GM12878 (cell line): Measurements from ENCODE around the gene MED31. TPM values are rescaled to one million over a fixed set of nuclear protein-coding genes. Genes with fewer than 3 reads are reported as not detected.

ENCODE experiments used
- BRCA1 ChIP-seq: IDR thresholded peaks from 2 replicates; pipeline ENCODE4 v1.6.1; 2011; ENCODE audit warnings: low read depth, low read length, improper control_type of control experiment
- CEBPZ ChIP-seq: fragments of 150-350 bp; IDR thresholded peaks from 2 replicates; pipeline ENCODE4 v1.6.1; 2016; ENCODE audit warnings: low read depth, low read length
- CREB1 ChIP-seq: IDR thresholded peaks from 2 replicates; pipeline ENCODE4 v1.6.1; 2012; ENCODE audit warnings: low read depth, mild to moderate bottlenecking, inconsistent platforms
- CTCF ChIP-seq, 3 experiments: IDR thresholded peaks in 2 of 3; conservative IDR thresholded peaks in 1 of 3; 2 replicates each; pipeline ENCODE4 v1.5.1; 2011; ENCODE audit warnings: low read depth in 3 of 3, low read length in 3 of 3, mild to moderate bottlenecking in 3 of 3, control low read depth in 2 of 3, moderate library complexity in 2 of 3, inconsistent platforms in 1 of 3, mixed read lengths in 1 of 3; ENCODE audit not compliant: control insufficient read depth in 2 of 3, insufficient read depth in 1 of 3; ENCODE audit errors: extremely low read depth in 1 of 3
- EED ChIP-seq: sonication (generic); IDR thresholded peaks from 2 replicates; pipeline ENCODE4 v1.6.1; 2016; ENCODE audit warnings: antibody characterized with exemption, low read depth
- FOS ChIP-seq: IDR thresholded peaks from 3 replicates; pipeline ENCODE4 v1.6.1; 2011; ENCODE audit warnings: borderline replicate concordance; ENCODE audit not compliant: insufficient read length; ENCODE audit errors: extremely low read depth
- IKZF1 ChIP-seq: fragments of 450-650 bp; conservative IDR thresholded peaks from 2 replicates; pipeline ENCODE4 v1.6.1; 2017; ENCODE audit warnings: antibody characterized with exemption, mild to moderate bottlenecking
- MTA2 ChIP-seq: fragments of 450-650 bp; IDR thresholded peaks from 2 replicates; pipeline ENCODE4 v1.6.1; 2016; ENCODE audit warnings: low read depth, mild to moderate bottlenecking, moderate library complexity
- MXI1 ChIP-seq: fragments of 150-350 bp; IDR thresholded peaks from 2 replicates; pipeline ENCODE4 v1.6.1; 2011; ENCODE audit warnings: low read depth, mild to moderate bottlenecking, inconsistent platforms, low read length, improper control_type of control experiment
- NKRF ChIP-seq: fragments of 450-650 bp; conservative IDR thresholded peaks from 2 replicates; pipeline ENCODE4 v1.6.1; 2017; ENCODE audit warnings: mild to moderate bottlenecking, moderate library complexity
- NR2C1 ChIP-seq: fragments of 450-650 bp; IDR thresholded peaks from 2 replicates; pipeline ENCODE4 v1.6.1; 2017; ENCODE audit warnings: antibody characterized with exemption, mild to moderate bottlenecking, moderate library complexity
- PKNOX1 ChIP-seq: fragments of 450-650 bp; IDR thresholded peaks from 2 replicates; pipeline ENCODE4 v1.6.1; 2016; ENCODE audit warnings: mild to moderate bottlenecking
- PML ChIP-seq: IDR thresholded peaks from 2 replicates; pipeline ENCODE4 v1.6.1; 2012; ENCODE audit warnings: low read length, inconsistent platforms
- RELB ChIP-seq: fragments of 450-650 bp; IDR thresholded peaks from 2 replicates; pipeline ENCODE4 v1.6.1; 2017; ENCODE audit warnings: low read depth, mild to moderate bottlenecking, moderate library complexity
- STAT1 ChIP-seq: fragments of 450-650 bp; conservative IDR thresholded peaks from 2 replicates; pipeline ENCODE4 v1.6.1; 2014; ENCODE audit warnings: antibody characterized with exemption, mild to moderate bottlenecking
- ZBTB11 ChIP-seq: fragments of 450-650 bp; formaldehyde crosslinking; IDR thresholded peaks from 2 replicates; pipeline ENCODE4 v1.5.0; 2022; ENCODE audit warnings: mild to moderate bottlenecking, missing genetic modification characterization
- polyA plus RNA-seq, 11 experiments: library from polyadenylated mRNA; depleted of rRNA in 4 of 11; unstranded in 6 of 11; stranded (reverse) in 5 of 11; fragments of >200 nt; fragmentation: Nextera tagmentation in 4 of 11; fragmentation: Illumina TruSeq in 1 of 11; extraction: Ambion mirVana in 4 of 11; extraction: Trizol in 1 of 11; gene quantifications; 1 replicate in 1 of 11; 2 replicates in 10 of 11; pipeline versions ENCODE4 v1.2.1 to v1.2.3, GENCODE V29; 2011 to 2016; ENCODE audit warnings: inconsistent platforms in 2 of 11, missing spikeins in 2 of 11, low read depth in 1 of 11
- total RNA-seq, 4 experiments: library from RNA; depleted of rRNA in 3 of 4; stranded (reverse); fragments of >200 nt in 3 of 4; fragmentation: Illumina TruSeq in 1 of 4; extraction: Trizol in 1 of 4; gene quantifications; 2 replicates each; pipeline versions ENCODE4 v1.2.1 to v1.2.3, GENCODE V29; 2013 to 2021

Gene MED31
- total and polyA plus RNA-seq, 10 of the 15 experiments (the other 5 are each of a cell fraction or from before 2014, with no cell fraction given): 14.4 to 71.1 (median 34.6) TPM

- TF ChIP-seq NKRF: peak; percentile 88
- TF ChIP-seq RELB: peak; percentile 62
- TF ChIP-seq NR2C1: no peak
- no peak for TF ChIP-seq PML
- no peak for TF ChIP-seq FOS
- peak; percentile 34; the same call in 1 of the 2 replicates for TF ChIP-seq CREB1
- TF ChIP-seq IKZF1: peak; percentile 56
- peak; percentile 39; the same call in 1 of the 2 replicates for TF ChIP-seq PKNOX1
- TF ChIP-seq CTCF (IDR thresholded peaks at IDR 0.05 in 2 of 3, conservative IDR thresholded peaks at IDR 0.05 in 1 of 3; ENCODE audit: control insufficient read depth in 2 of 3, extremely low read depth in 1 of 3, insufficient read depth in 1 of 3, low read depth in 3 of 3, low read length in 3 of 3): no peak
- peak; percentile 86 for TF ChIP-seq MXI1
- no peak for TF ChIP-seq EED
- no peak for TF ChIP-seq STAT1
- TF ChIP-seq MTA2: no peak
- no peak for TF ChIP-seq CEBPZ
- no peak for TF ChIP-seq ZBTB11
- no peak for TF ChIP-seq BRCA1
Observed at GRCh38 chr17:6651354-6651918, at the start of gene MED31, which contains the start of gene C17orf100 (continued).
